Activated naive CD4-positive, alpha-beta T cell treated with anti-CD3 and anti-CD28 coated beads, Interleukin-2, amount 50 U/mL, for 16 hours (primary cell): Measurements from ENCODE around the gene CTDSP2.
A peak's percentile ranks its signal among the peaks of the same experiment; 100 is the strongest.
"Not testable (repeated sequence)": the region's sequence is repeated elsewhere in the genome, so short reads cannot be mapped to it uniquely, and the experiment has no call there.

Source experiments
- DNase-seq: peaks from one replicate; pipeline ENCODE4 v3.0.0-alpha.2; 2020

CTDSP2 gene, protein sequence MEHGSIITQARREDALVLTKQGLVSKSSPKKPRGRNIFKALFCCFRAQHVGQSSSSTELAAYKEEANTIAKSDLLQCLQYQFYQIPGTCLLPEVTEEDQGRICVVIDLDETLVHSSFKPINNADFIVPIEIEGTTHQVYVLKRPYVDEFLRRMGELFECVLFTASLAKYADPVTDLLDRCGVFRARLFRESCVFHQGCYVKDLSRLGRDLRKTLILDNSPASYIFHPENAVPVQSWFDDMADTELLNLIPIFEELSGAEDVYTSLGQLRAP

DNA sequence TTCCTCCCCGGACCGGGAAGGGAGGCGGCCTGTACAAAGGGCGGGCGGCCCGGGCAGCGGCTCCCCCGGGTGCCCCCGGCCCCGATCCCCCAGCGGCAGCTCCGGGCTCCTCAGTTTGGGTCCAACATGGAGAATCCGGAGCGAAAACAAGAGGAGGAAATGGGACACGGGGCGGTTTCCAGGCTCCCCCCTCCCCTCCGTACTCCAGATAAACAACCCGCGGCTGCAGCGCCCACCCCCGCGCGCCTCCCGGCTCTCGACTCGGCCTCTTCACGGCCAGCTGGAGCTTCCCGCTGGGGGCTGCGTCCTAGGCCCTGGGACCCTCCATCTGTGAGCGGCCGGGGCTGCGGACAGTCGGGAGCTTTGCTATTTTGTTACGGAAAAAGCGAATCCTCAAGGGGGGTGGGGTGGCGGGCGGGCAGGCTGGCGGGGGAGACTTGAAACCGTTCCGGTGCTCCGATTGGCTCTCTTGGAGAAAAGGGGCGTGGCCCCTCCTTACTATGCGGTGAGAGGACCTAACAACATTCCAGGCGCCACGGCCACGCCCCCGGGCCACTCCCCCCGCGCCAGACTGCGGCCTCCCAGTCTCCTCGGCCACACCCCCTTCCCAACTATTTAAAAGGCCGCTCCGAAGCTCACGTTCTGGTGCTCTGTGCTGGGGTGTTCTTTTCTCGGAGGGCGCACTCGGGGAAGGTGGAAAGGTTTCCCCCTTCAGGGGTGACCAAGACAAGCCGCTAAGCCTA is at the start of gene CTDSP2:
Gene CTDSP2, minus strand, starts transcription at position 153 of the 743 bp plus-strand sequence. CDS start 294 bp downstream, outside the sequence.
- peak; percentile 85 for DNase-seq

DNA sequence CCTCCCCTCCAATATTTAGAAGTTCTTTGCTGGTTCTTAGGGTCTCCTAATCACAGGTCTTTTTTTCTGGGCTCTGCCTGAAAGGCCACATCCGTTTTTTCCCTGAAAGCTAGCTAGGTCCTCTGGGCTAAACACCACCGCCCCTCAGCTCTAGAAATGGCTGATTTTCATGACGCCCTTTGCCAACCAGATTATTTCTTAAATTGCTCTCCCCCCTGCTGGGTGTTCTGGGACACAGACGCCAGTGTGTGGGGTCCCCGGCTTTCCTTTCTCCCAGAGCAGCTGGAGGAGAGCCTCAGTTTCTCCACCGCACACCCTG is 49.5 kb upstream of the CTDSP2 start:
- DNase-seq: no peak

DNA sequence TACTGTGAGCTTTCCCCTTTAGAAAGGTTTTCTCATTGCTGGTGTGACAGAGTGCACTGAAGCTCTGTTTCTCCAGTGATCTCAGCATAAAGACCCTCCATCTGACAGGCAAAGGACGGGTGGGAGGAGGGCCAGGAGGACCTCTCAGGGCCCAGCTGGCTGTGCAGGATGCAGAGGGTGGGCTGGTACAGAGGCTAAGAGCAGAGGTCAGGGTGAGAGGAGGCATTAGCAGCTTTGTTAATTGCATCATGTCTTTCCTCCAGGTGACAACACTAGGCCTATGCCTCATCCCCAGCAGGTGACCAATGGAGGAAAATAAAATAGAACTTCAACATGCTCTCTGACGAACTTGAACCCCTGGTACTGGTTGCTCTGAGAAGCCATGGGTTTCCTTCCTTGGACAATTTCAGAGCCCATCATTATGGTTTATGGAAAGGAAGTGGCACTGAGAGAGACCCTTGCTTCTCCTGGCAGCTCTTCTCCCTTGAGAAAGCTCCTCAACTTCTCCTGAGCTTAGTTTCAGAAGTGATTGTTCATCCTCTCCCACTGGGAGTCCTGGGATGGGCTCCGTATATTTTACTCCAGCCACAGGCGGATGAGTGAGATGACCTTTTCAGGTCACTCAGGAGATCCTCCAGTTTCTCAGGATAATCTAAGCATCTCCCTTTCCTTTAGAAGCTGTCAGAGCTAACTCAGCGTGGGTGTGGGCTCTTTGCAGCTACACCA is 49.0 kb upstream of the CTDSP2 start:
- no peak for DNase-seq

DNA sequence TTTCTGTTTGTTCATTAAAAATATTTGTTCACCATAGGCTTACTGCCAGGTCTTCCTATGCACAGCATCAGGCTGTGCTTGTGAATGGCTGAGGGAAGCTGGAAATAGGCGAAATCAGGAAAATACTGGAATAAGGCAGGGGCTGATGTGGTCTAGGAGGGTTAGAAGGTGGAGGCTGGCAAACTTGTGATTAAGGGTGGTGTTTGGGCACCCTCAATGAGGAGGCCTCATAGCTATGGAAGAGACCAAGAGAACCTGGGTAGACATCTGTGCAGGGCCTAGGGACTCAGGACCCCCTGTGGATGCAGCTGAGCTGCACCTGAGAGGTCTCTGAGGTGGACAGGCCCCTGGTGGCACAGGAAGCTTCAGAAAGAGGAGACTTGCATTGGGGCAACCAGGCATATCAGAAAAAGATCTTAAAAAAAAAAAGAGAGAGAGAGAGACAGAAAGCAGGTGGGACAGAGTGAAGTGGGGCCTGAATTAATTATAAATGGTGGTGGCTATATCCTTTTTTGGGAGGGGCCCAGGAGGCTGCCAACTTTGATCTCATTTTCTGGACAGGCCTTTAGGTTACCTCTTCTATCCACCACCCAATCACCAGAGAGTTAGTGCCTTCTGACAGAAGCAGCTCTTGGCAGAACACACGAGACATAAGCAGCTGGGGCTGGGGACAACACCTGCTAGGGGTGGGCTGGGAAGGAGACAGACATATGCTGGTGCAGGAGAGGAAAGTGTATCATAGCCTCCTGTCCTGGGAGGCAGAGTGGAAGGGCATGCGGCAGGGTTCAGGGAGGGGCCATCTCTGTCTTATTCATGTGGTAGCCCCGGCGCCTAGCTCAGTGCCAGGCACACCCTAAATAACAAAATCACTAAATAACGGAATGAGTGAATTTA is 48.1 kb upstream of the CTDSP2 start:
- no peak for DNase-seq

DNA sequence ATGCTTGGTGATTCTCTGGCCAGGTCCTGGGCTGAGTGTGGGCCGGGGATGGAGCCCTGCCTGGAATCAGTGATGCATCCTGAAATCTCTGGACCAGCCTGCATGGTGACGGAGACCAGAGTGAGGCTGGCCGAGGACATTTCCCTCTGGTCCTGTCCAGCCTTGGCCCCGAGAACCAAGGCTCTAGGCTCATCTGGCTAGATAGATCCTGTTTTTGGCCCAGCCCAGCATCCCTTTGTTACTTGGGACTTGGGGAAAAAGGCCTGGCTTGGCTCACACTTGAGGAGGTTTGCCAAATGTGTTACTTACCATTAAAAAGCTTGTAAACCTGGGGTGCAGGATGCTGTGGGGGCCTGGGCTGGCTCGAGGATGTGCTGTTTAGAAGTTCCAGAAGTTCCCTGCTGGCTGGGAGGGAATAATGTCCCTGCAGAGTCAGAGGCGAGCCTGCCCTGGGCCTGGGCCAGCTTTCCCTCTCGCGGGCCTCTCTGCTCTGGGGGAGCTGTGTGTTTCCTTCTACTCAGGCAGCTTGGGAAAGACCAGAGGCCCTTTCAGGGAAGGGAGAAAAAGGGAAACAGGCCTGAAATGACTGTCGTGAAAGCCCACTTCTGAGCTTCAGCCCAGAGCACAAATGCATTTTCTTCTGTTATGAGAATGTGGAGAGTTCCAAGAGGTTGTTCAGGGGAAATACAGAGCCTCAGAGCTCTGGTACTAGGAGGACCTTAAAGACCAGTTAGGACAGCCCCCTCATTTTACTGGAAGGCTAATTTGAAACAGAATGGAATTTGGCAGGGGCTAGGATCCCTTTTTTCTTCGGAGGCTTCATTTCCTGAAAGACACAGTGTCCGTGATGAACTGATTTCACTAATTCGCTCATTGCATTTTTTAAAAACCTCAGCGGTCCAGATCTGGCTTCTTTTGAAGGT is 47.2 kb upstream of the CTDSP2 start:
- no peak for DNase-seq

DNA sequence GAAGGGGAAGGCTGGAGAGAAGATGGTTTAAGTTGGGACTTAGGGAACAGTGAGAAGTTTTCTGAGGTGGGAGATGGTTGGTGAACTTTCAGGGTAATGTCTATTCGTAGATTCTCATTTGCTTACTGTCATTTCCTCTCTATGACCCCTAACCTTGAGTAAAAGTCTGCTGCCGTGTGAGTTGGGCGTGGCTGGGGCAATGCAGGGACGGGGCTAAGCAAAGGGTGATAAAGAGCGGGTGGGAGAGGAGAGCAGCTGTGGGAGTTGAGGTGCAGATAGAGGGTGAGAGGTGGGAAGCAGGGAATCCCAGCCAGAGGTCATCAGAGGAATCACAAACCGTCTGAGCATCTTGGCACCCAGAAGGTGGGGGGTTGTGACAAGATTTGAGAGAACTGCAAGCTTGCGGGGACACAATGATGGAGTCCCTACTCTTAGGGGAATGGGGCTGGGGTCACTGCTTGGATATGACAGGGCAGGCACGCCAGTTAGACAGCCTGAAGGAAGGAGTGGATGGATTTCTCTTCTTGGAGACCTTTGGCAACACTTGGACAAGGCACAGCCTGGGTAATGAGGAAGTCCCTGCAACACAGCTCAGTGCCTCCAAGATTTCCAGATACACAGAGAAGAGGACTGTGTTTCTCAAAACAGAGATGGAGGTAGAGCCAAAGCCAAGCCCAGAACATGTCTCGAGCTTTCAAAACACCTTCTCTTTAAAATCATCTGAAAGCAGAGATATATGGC is 45.9 kb upstream of the CTDSP2 start:
- DNase-seq: no peak

DNA sequence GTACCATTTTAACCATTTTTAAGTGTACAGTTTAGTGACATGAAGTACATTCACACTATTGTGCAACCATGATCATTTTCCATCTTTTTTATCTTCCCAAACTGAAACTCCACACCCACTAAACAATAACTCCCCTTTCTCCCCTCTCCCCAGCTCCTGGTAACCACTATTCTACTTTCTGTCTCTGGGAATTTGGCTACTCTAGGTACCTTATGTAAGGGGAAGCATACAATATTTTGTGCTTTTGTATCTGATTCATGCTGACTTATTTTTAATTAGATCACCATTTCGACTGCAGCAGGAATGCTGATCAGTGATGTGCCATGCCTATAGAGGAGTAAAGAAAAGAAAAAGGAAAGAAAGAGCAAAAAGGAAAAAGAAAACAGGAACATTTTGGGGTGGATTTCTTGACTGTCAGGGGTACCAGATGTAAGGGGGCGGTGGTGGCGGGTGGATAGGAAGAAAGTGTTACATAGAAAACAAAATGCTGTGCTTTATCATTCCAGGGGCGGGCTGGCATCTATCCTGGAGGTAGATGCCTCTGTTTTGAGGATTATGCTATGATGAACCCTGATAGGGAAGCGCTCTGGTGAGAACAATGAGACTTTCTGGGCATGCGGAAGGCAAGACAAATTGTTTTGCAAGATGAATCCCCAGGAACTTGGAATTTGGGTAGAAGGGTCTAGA is 45.2 kb upstream of the CTDSP2 start:
- DNase-seq: no peak

DNA sequence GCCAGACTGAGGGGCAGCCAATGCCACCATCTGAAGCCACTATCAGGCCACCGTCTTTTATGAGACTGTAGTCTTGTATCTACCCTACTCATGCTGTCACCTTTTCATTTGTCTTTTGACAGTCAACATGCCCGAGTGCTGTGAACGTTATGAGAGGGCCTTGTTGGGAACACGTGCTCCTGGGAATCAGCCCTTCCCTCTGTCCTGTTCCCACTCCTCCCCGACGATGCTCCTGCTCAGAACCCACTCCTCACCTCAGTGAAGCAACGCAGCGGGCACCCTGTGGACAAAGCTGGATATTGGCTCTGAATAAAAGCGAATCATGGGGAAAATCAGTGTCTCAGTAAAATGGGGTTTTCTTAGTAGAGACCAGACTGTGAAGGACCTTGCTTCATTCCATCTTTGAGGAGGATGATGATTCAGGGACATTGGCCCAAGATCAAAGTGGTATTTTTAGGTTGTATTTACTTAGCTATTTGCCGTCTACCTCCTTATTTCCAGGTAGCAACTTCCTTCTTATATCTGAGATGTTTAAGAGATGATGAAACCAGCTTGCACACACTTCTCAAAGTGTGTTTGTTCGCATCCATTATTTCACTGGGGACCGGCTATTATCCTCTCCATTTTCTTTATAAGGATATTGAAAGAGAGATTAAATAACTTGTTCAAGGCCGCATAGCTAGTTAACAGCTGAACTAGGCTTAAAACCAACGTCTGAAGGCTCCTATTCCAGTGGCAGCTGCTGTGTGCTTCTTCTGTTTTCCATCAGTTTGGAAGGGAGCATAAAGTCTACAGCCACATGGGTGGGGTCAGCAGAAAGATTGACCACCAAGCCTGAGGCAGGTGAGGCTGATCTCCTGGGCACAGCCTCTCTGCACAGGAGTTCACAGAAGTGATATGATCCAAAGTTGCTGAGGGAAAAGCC is 43.9 kb upstream of the CTDSP2 start:
- no peak for DNase-seq

DNA sequence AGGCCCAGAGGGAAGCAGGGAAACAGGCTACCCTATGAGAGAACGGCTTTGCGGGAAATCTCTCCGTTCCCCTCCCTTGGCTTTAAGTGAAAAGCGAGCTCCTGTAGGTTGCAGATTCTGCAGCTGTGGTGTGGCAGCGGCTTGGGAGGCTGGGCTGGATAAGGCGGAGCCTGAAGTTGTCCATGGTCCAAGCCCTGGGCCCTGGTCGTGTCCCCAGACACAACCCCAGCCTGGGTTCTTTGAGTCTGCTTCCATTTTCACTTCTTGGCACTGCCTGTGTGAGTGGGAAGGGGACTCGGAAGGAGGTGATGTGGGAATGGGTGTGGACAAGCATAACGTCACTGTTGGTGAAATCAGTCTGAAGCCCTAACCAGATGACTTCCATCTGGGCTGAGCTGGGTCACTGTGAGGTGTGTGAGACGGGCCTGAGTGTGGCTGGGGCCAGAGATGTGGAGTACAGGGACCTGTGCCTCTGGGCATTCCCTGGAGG is 43.0 kb upstream of the CTDSP2 start:
- no peak for DNase-seq

DNA sequence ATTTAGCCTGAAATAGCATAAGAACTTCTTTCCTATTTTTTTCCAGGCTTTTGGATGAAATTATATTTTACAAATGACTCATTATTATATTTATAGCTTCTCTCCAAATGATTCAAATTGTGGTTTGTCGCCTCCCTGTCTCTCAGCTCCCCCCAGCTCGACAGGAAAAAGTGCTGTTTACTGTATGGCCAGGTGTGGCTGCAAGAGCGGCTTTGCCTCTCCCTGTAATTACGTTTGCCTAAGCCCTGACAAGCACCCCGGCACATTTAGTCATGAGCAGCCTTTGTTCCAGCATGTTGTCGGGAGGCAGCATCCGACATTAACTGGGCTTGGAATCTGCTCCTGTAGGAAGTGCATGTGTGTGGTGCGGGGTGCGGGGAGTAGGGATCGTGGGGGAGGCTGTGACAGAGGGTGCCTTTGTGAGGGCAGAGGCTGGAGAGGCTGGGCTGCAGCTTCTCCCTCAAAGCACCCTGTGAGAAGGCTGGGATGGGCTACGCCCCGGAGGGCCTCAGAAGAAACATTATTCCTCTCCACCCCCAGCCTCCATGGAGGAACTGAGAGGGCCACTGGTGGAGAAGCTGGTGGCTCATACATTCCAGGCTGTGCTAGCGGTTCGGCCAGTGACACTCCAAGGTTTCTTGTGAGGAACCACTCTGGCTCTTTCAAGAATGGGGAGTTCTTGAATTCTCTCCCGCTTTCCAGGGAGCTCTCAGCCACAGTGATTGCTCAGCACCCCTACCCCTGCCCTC is 42.1 kb upstream of the CTDSP2 start:
- no peak for DNase-seq

DNA sequence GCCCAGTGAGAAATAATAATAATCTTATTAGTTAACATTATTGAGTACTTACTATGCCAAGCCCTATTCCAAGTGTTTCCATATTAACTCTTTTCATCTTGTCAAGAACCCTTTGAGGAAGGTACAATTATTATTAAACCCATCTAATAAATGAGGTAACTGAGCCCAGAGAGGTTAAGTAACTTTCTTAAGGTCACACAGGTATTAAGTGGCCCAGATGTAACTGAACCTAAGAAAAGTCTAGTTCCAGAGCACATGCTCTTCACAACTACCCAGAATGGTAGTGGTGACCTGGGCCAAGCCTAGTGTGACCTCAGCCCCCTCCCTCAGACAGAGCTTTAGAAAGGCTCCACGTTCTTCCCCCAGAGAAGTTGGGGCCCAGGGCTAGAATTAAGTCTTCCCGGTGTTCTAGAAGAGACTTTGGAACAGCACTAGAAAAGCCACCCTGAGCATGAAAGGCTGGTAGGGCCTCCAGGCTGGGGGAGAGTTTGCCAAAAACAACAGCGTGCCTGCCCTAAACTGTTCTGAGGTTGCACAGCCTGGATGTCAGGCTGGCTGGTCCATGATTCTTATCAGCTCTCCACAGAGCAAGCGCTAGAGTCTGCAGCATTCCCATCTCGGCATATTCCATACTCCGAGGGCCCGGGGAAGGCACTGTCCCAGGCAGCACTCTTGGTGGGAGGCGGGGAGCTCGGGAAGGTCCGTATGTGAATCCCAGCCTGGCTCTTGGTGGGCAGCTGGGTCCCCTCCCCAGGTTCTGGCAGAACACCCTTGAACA is 41.3 kb upstream of the CTDSP2 start:
- no peak for DNase-seq

DNA sequence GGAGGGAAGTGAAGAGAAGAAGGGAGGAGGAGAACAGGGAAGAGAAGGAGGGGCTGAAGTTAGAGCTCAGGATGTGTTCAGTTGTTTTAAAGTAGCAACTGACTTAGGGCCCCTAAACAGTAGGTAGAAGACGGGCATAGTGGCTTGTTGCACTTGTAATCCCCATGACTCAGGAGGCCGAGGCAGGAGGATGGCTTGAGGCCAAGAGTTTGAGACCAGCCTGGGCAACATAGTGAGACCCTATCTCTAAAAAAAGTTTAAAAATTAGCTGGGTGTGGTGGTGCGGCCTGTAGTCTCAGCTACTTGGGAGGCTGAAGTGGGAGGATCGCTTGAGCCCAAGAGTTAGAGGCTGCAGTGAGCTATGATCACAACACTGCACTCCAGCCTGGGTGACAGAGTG is 40.4 kb upstream of the CTDSP2 start:
- DNase-seq: not testable (repeated sequence)

DNA sequence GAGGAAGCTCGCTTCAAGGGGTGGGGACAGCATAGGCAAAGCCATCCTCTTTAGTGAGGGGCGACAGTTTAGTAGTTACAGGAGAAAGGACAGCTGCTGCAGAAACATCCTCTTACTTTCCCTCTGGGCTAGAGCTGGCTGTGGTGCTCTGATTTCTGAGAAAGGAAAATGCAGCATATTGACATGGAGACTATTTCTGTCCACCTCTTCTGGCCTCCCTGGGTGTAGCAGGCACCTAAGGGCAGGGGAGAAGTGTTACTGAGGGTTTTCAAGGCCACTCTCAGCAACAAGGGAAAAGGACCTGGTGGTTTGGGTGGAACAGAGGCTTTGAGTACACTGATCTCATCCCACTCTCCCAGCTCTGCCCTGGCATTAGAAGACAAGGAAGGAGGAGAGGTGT is 40.0 kb upstream of the CTDSP2 start:
- no peak for DNase-seq

DNA sequence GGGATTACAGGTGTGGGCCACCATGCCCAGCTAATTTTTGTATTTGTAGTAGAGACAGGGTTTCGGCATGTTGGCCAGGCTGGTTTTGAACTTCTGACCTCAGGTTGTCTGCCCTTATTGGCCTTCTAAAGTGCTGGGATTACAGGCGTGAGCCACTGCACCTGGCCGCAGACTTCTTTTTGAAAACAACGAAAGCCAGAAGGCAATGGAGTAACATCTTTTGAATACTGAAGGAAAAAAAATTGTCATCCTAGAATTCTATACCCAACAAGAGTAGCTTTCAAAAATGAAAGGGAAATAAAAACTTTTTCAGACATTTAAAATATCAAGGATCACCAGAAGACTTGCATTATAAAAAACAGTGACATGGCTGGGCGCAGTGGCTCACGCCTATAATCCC is 38.7 kb upstream of the CTDSP2 start:
- DNase-seq: no peak

DNA sequence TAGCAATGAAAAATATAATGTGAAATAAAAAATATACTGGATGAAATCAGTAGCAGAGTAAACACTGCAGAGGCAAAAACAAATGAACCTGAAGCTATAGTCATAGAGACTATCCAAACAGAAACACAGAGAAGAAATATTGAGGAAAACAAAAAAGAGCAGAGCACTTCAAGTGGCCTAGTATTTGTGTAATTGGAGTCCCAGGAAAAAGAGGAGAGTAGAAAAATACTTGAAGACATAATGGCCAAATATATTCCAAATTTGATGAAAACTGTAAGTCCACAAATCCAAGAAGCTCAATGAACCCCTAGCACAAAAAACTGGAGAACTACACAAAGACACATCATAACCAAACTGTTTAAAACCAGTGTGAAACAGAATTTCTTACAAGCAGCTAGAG is 37.2 kb upstream of the CTDSP2 start:
- DNase-seq: no peak

DNA sequence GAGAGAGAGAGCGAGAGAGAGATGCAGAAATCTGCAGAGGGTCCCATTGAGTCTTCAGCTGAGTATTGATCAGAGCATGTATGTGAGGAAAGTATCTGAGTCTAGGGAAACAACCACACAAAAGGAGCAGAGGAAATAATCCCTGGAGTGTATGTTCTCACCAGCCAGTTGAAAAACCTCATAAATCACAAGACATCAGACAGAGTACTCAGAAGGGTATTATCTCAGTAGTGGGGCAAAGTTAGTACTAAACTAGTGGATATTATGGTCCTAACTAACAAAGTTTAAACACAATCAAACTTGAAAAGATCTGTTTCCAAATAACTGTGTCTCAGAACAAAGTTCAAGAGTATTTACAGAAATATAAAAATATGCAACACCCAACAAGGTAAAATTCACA is 36.5 kb upstream of the CTDSP2 start:
- DNase-seq: no peak

DNA sequence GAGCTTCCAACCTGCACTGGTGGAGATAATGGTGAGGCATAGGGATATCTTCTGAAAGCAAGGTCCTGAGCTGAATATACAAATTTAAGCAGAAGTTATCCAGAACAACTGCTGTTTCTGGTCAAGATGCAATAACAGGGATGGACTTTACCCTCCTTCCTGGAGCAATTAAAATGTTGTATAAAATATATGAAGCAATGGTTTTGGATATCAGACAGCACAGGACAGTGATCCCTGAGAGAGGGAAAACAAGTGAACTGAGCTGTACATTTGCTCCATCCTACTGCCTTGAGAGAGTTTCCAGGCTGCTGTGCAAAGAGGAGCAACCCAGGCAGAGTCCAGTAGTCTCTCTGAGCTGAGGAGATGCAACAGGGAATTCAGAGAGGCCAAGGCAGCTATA is 36.0 kb upstream of the CTDSP2 start:
- DNase-seq: no peak

DNA sequence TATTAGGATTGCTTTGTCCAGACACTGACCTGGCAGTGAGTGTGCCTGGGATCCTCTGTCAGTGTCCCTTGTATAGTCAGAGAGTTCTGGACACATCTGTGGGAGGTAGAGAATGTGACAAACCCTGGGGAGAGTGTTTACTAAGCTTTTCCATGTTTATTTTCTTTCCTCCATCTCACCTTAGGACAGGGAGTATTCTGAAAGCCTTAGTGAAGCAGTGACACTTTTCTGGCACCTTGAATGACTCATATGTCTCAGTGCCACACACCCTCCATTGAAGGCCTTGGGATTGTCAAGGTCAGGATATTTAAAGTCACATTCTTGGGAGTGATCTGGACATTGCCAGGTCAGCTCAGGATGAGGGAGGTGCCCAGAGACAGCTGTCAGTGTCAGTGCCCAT is 34.9 kb upstream of the CTDSP2 start:
- DNase-seq: no peak
